HG03432 (cell line): ENCODE data around the gene BCAS3.
A peak's percentile ranks its signal among the peaks of the same experiment; 100 is the strongest.
"Not testable (repeated sequence)": the region's sequence is repeated elsewhere in the genome, so short reads cannot be mapped to it uniquely, and the experiment has no call there.

ENCODE experiments used
- ATAC-seq: cut with Tn5 transposase; IDR thresholded peaks from one replicate; pipeline ENCODE4 v1.9.1; 2021; ENCODE audit warnings: mild to moderate bottlenecking, moderate library complexity; ENCODE audit not compliant: unreplicated experiment

Gene BCAS3

GRCh38 chr17:60677308-60678117 lies at the start of gene BCAS3:
TSS of gene BCAS3 (plus strand) at chr17:60677851.
- ATAC-seq = peak; percentile 97

GRCh38 chr17:60628252-60628889 lies 49.3 kb upstream of the BCAS3 start:
- no peak for ATAC-seq

- no peak for ATAC-seq
Measured at GRCh38 chr17:60629120-60629519, 48.5 kb upstream of the BCAS3 start.

- no peak for ATAC-seq
Measured at GRCh38 chr17:60630352-60630751, 47.3 kb upstream of the BCAS3 start.

- no peak for ATAC-seq
Measured at GRCh38 chr17:60631119-60631518, 46.5 kb upstream of the BCAS3 start.

- no peak for ATAC-seq
Measured at GRCh38 chr17:60637683-60638082, 40.0 kb upstream of the BCAS3 start.

GRCh38 chr17:60639019-60639330 lies 38.7 kb upstream of the BCAS3 start:
- ATAC-seq = no peak

- no peak for ATAC-seq
Measured at GRCh38 chr17:60640503-60640902, 37.1 kb upstream of the BCAS3 start.

- no peak for ATAC-seq
Measured at GRCh38 chr17:60641126-60641525, 36.5 kb upstream of the BCAS3 start.

GRCh38 chr17:60641810-60642220 lies 35.8 kb upstream of the BCAS3 start:
- ATAC-seq = no peak

GRCh38 chr17:60645918-60646523 lies 31.6 kb upstream of the BCAS3 start:
- no peak for ATAC-seq

- ATAC-seq = no peak
Measured at GRCh38 chr17:60646701-60647100, 30.9 kb upstream of the BCAS3 start.

GRCh38 chr17:60647705-60648104 lies 29.9 kb upstream of the BCAS3 start:
- no peak for ATAC-seq

- ATAC-seq = peak; percentile 96
Measured at GRCh38 chr17:60652454-60653247, 25.0 kb upstream of the BCAS3 start.

- ATAC-seq = no peak
Measured at GRCh38 chr17:60653569-60653968, 24.1 kb upstream of the BCAS3 start.

GRCh38 chr17:60656499-60656898 lies 21.2 kb upstream of the BCAS3 start:
- ATAC-seq = no peak

GRCh38 chr17:60659156-60659555 lies 18.5 kb upstream of the BCAS3 start:
- no peak for ATAC-seq

GRCh38 chr17:60661489-60661888 lies 16.2 kb upstream of the BCAS3 start:
- ATAC-seq = no peak

- ATAC-seq = no peak
Measured at GRCh38 chr17:60664022-60664421, 13.6 kb upstream of the BCAS3 start.

- ATAC-seq = no peak
Measured at GRCh38 chr17:60665602-60666001, 12.0 kb upstream of the BCAS3 start.

GRCh38 chr17:60668741-60669140 lies 8.9 kb upstream of the BCAS3 start:
- ATAC-seq = not testable (repeated sequence)
